HEK293 (cell line): ENCODE data around the gene TFG.

Experiments
- CTCF ChIA-PET: fragments of 350-600 bp; formaldehyde crosslinking; extraction: SDS; loops from one replicate; lab custom pipeline; 2021; ENCODE audit warnings: antibody characterized with exemption; lab: Yijun Ruan, JAX
- POLR2A ChIA-PET: fragments of 300-600 bp; formaldehyde crosslinking; extraction: SDS; loops from one replicate; lab custom pipeline; 2020; ENCODE audit warnings: antibody characterized with exemption, inconsistent platforms; lab: Yijun Ruan, JAX
- H3K27ac ChIP-seq: fragments of 200-500 bp; sonication (Bioruptor generic); 2 replicates; pipeline ENCODE4 v1.5.1; 2014; ENCODE audit warnings: low read depth, low read length, control low read depth, inconsistent platforms; ENCODE audit errors: extremely low read depth
- H3K36me3 ChIP-seq, 2 experiments: fragments of 200-500 bp in 1 of 2; sonication (Bioruptor generic) in 1 of 2; 1 replicate in 1 of 2; 2 replicates in 1 of 2; pipeline ENCODE4 v1.5.1; 2014 to 2017; ENCODE audit warnings: inconsistent platforms in 2 of 2, low read length in 2 of 2; ENCODE audit not compliant: control insufficient read depth in 2 of 2, insufficient read depth in 1 of 2
- H3K4me1 ChIP-seq: fragments of 200-500 bp; sonication (Bioruptor generic); 2 replicates; pipeline ENCODE4 v1.5.1; 2014; ENCODE audit warnings: mild to moderate bottlenecking, low read length, inconsistent platforms; ENCODE audit not compliant: control insufficient read depth, insufficient read depth
- H3K4me3 ChIP-seq: 2 replicates; pipeline ENCODE4 v1.5.1; 2011; ENCODE audit warnings: low read depth, mild to moderate bottlenecking, control low read depth, low read length, moderate library complexity
- H3K9me3 ChIP-seq: fragments of 200-500 bp; sonication (Bioruptor generic); 2 replicates; pipeline ENCODE4 v1.5.1; 2014; ENCODE audit warnings: low read depth, low read length, inconsistent platforms; ENCODE audit not compliant: control insufficient read depth, insufficient read depth
- GLI2 ChIP-seq: fragments of 450-650 bp; formaldehyde crosslinking; IDR thresholded peaks from 2 replicates; pipeline ENCODE4; 2017; ENCODE audit warnings: missing biosample characterization, missing genetic modification characterization, low read depth, borderline replicate concordance
- REPIN1 ChIP-seq: fragments of 450-650 bp; formaldehyde crosslinking; IDR thresholded peaks from 2 replicates; pipeline ENCODE4 v1.5.1; 2017; ENCODE audit warnings: missing biosample characterization, missing genetic modification characterization, low read depth
- ZBTB17 ChIP-seq: fragments of 450-650 bp; formaldehyde crosslinking; IDR thresholded peaks from 2 replicates; pipeline ENCODE4 v1.5.1; 2016; ENCODE audit warnings: missing biosample characterization, missing genetic modification characterization
- ZBTB21 ChIP-seq: fragments of 450-650 bp; formaldehyde crosslinking; IDR thresholded peaks from 2 replicates; pipeline ENCODE4 v1.5.1; 2017; ENCODE audit warnings: missing biosample characterization, missing genetic modification characterization
- ZBTB7A ChIP-seq: fragments of 450-650 bp; formaldehyde crosslinking; IDR thresholded peaks from 2 replicates; pipeline ENCODE4 v1.5.1; 2016; ENCODE audit warnings: low read depth, missing biosample characterization, missing genetic modification characterization
- ZNF114 ChIP-seq: fragments of 450-650 bp; formaldehyde crosslinking; IDR thresholded peaks from 2 replicates; pipeline ENCODE4 v1.5.0; 2017; ENCODE audit warnings: missing biosample characterization, missing genetic modification characterization
- ZNF174 ChIP-seq: fragments of 450-650 bp; formaldehyde crosslinking; IDR thresholded peaks from 2 replicates; pipeline ENCODE4 v1.5.0; 2017; ENCODE audit warnings: missing biosample characterization, mild to moderate bottlenecking, missing genetic modification characterization
- ZNF19 ChIP-seq: fragments of 450-650 bp; formaldehyde crosslinking; IDR thresholded peaks from 2 replicates; pipeline ENCODE4; 2016; ENCODE audit warnings: missing biosample characterization, missing genetic modification characterization, low read depth
- ZNF214 ChIP-seq: fragments of 450-650 bp; formaldehyde crosslinking; IDR thresholded peaks from 2 replicates; pipeline ENCODE4 v1.5.1; 2017; ENCODE audit warnings: missing biosample characterization, mild to moderate bottlenecking, missing genetic modification characterization, borderline replicate concordance
- ZNF239 ChIP-seq: fragments of 450-650 bp; formaldehyde crosslinking; IDR thresholded peaks from 2 replicates; pipeline ENCODE4 v1.5.1; 2016; ENCODE audit warnings: missing biosample characterization, missing genetic modification characterization
- ZNF24 ChIP-seq: fragments of 450-650 bp; formaldehyde crosslinking; IDR thresholded peaks from 2 replicates; pipeline ENCODE4 v1.5.1; 2016; ENCODE audit warnings: missing biosample characterization, missing genetic modification characterization
- ZNF292 ChIP-seq: fragments of 450-650 bp; formaldehyde crosslinking; IDR thresholded peaks from 2 replicates; pipeline ENCODE4 v1.5.1; 2016; ENCODE audit warnings: low read depth, missing biosample characterization, missing genetic modification characterization, borderline replicate concordance
- ZNF37A ChIP-seq: fragments of 450-650 bp; IDR thresholded peaks from 2 replicates; pipeline ENCODE4 v1.5.1; 2018; ENCODE audit warnings: missing biosample characterization, missing genetic modification characterization
- ZNF510 ChIP-seq: fragments of 450-650 bp; formaldehyde crosslinking; IDR thresholded peaks from 2 replicates; pipeline ENCODE4 v1.5.1; 2018; ENCODE audit warnings: mild to moderate bottlenecking, missing genetic modification characterization, missing biosample characterization; ENCODE audit not compliant: insufficient replicate concordance
- ZNF639 ChIP-seq: fragments of 450-650 bp; formaldehyde crosslinking; IDR thresholded peaks from 2 replicates; pipeline ENCODE4 v1.5.1; 2016; ENCODE audit warnings: missing biosample characterization, missing genetic modification characterization
- ZNF704 ChIP-seq: fragments of 450-650 bp; formaldehyde crosslinking; IDR thresholded peaks from 2 replicates; pipeline ENCODE4 v1.5.1; 2016; ENCODE audit warnings: missing biosample characterization, missing genetic modification characterization
- ZNF768 ChIP-seq: fragments of 450-650 bp; formaldehyde crosslinking; IDR thresholded peaks from 2 replicates; pipeline ENCODE4 v1.5.1; 2018; ENCODE audit warnings: missing biosample characterization, mild to moderate bottlenecking, missing genetic modification characterization
- ZNF777 ChIP-seq: fragments of 450-650 bp; formaldehyde crosslinking; IDR thresholded peaks from 2 replicates; pipeline ENCODE4 v1.5.1; 2017; ENCODE audit warnings: missing biosample characterization, missing genetic modification characterization, borderline replicate concordance
- TF ChIP-seq, protein P1 (sequence below): fragments of 450-650 bp; formaldehyde crosslinking; optimal IDR thresholded peaks from 2 replicates; pipeline ENCODE3; 2016; ENCODE audit warnings: missing biosample characterization, mild to moderate bottlenecking, missing genetic modification characterization
- TF ChIP-seq, protein P2 (sequence below): fragments of 450-650 bp; formaldehyde crosslinking; IDR thresholded peaks from 2 replicates; pipeline ENCODE4 v1.5.1; 2016; ENCODE audit warnings: missing biosample characterization, missing genetic modification characterization
- TF ChIP-seq, protein P3 (sequence below): fragments of 450-650 bp; formaldehyde crosslinking; IDR thresholded peaks from 2 replicates; pipeline ENCODE4 v1.5.1; 2017; ENCODE audit warnings: missing biosample characterization, missing genetic modification characterization

TFG gene

GRCh38 chr3:100779480-100779879 is 70.2 kb downstream of the TFG start:
- CTCF ChIA-PET, result interaction anchor here (0.6 kb wide), 1 partner anchor 948 kb away, joined by 3 read pairs; no protein-coding TSS in a partner anchor
- POLR2A ChIA-PET, result no interaction called here

DNA sequence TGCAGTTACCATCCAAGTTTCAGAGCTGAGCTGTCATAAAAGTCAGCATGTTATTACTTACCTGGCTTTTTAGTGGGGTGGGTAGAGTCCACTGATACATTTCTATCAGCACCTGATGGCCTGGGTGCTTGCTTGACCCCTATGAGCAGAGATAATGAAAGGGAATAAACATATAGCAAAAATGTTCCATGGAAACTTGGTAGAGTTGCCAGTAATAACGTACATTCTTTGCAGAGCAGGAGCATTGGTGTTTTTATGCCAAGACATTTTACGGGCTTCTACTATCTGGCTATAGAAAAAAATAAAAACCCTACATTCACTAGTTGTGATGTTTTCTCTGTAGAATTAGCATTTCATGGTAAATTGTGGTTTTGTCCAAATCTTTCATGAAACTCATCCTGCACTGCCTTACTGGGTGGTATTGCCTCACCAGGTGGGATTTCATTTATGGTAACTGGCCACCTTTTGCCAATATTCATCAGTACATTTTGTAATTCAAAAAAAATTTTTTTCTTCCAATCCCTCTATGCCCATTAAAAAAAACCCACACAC is 70.9 kb downstream of the TFG start:
- Histone ChIP-seq H3K36me3 (no peaks in the 10 kb centered on the region), H3K9me3 (no peaks in the 10 kb centered on the region), H3K27ac (no peak overlapping the region), H3K4me3 (no peak overlapping the region), H3K4me1 (no peaks in the 10 kb centered on the region)
- POLR2A ChIA-PET, result no interaction called here
- CTCF ChIA-PET, result no interaction called here
- no peak for TF ChIP-seq ZNF174 (tag by site-specific recombination)
- no peak for TF ChIP-seq ZNF214 (tag by site-specific recombination)
- TF ChIP-seq, protein P1, sequence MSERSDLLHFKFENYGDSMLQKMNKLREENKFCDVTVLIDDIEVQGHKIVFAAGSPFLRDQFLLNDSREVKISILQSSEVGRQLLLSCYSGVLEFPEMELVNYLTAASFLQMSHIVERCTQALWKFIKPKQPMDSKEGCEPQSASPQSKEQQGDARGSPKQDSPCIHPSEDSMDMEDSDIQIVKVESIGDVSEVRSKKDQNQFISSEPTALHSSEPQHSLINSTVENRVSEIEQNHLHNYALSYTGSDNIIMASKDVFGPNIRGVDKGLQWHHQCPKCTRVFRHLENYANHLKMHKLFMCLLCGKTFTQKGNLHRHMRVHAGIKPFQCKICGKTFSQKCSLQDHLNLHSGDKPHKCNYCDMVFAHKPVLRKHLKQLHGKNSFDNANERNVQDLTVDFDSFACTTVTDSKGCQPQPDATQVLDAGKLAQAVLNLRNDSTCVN (tag by site-specific recombination), result no peak
- no peak for TF ChIP-seq ZNF292 (tag by site-specific recombination)
- TF ChIP-seq ZNF777 (tag by site-specific recombination), result no peak
- TF ChIP-seq, protein P2, sequence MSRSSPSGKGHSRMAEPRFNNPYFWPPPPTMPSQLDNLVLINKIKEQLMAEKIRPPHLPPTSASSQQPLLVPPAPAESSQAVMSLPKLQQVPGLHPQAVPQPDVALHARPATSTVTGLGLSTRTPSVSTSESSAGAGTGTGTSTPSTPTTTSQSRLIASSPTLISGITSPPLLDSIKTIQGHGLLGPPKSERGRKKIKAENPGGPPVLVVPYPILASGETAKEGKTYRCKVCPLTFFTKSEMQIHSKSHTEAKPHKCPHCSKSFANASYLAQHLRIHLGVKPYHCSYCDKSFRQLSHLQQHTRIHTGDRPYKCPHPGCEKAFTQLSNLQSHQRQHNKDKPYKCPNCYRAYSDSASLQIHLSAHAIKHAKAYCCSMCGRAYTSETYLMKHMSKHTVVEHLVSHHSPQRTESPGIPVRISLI (tag by site-specific recombination), result no peak

More at GRCh38 chr3:100779480-100779879, 70.2 kb downstream of the TFG start:
- Histone ChIP-seq H3K4me1 (no peaks in the 10 kb centered on the region), H3K36me3 (no peaks in the 10 kb centered on the region), H3K9me3 (no peaks in the 10 kb centered on the region), H3K4me3 (no peak overlapping the region), H3K27ac (no peak overlapping the region)
- TF ChIP-seq ZNF704 (tag by site-specific recombination) (no peak), ZNF37A (tag by site-specific recombination) (no peak), GLI2 (tag by site-specific recombination) (no peak), ZBTB17 (tag by site-specific recombination) (no peak), ZNF639 (tag by site-specific recombination) (no peak)

GRCh38 chr3:100781301-100781700 is 72.0 kb downstream of the TFG start:
- Histone ChIP-seq H3K27ac (no peak overlapping the region), H3K4me1 (no peaks in the 10 kb centered on the region), H3K36me3 (no peaks in the 10 kb centered on the region), H3K4me3 (no peak overlapping the region), H3K9me3 (no peaks in the 10 kb centered on the region)
- TF ChIP-seq ZBTB21 (tag by site-specific recombination) (no peak), REPIN1 (tag by site-specific recombination) (no peak), ZNF19 (tag by site-specific recombination) (no peak), ZBTB7A (tag by site-specific recombination) (no peak), ZNF24 (tag by site-specific recombination) (no peak), ZNF510 (tag by site-specific recombination) (no peak), ZNF239 (tag by site-specific recombination) (no peak), ZNF768 (tag by site-specific recombination) (no peak), ZNF114 (tag by site-specific recombination) (no peak)
- TF ChIP-seq, protein P3, sequence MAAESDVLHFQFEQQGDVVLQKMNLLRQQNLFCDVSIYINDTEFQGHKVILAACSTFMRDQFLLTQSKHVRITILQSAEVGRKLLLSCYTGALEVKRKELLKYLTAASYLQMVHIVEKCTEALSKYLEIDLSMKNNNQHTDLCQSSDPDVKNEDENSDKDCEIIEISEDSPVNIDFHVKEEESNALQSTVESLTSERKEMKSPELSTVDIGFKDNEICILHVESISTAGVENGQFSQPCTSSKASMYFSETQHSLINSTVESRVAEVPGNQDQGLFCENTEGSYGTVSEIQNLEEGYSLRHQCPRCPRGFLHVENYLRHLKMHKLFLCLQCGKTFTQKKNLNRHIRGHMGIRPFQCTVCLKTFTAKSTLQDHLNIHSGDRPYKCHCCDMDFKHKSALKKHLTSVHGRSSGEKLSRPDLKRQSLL (tag by site-specific recombination), result no peak
- ChIA-PET POLR2A (no interaction called here), CTCF (no interaction called here)
